MM.1S (cell line): ENCODE measurements around the gene NLGN2.
"Not testable (repeated sequence)": the region's sequence is repeated elsewhere in the genome, so short reads cannot be mapped to it uniquely, and the experiment has no call there.

Experiments
- DNase-seq: peaks from one replicate; pipeline ENCODE4 v3.0.0-alpha.2; 2015
- H2AFZ ChIP-seq: fragments of 300-600 bp; sonication (generic); 2 replicates; pipeline ENCODE4 v1.6.0; 2016; ENCODE audit warnings: antibody characterized with exemption, low read length
- H3F3A ChIP-seq: fragments of 300-600 bp; sonication (generic); 2 replicates; pipeline ENCODE4 v1.6.1; 2016; ENCODE audit warnings: mild to moderate bottlenecking, antibody characterized with exemption, low read length, moderate library complexity, mixed read lengths; ENCODE audit not compliant: insufficient read depth
- H3K27ac ChIP-seq: fragments of 300-600 bp; sonication (generic); 2 replicates; pipeline ENCODE4 v1.5.1; 2016; ENCODE audit warnings: mild to moderate bottlenecking, low read length
- H3K27me3 ChIP-seq: fragments of 300-600 bp; sonication (generic); replicated peaks from 2 replicates; pipeline ENCODE4 v1.6.0; 2016; ENCODE audit warnings: low read length; ENCODE audit not compliant: insufficient read depth
- H3K36me3 ChIP-seq: fragments of 300-600 bp; sonication (generic); replicated peaks from 2 replicates; pipeline ENCODE4 v1.6.1; 2016; ENCODE audit warnings: mild to moderate bottlenecking, low read length, mixed read lengths; ENCODE audit not compliant: insufficient read depth
- H3K4me1 ChIP-seq: fragments of 300-600 bp; sonication (generic); 2 replicates; pipeline ENCODE4 v1.6.1; 2016; ENCODE audit warnings: low read length, mixed read lengths
- H3K4me2 ChIP-seq: fragments of 300-600 bp; sonication (generic); 2 replicates; pipeline ENCODE4 v1.6.0; 2016; ENCODE audit warnings: low read depth, low read length
- H3K4me3 ChIP-seq: fragments of 300-600 bp; sonication (generic); 2 replicates; pipeline ENCODE4 v1.5.1; 2016; ENCODE audit warnings: low read length, mixed read lengths
- H3K79me2 ChIP-seq: fragments of 300-600 bp; sonication (generic); 2 replicates; pipeline ENCODE4 v1.6.1; 2016; ENCODE audit warnings: mixed run types, low read length, mixed read lengths
- H3K9ac ChIP-seq: fragments of 300-600 bp; sonication (generic); 2 replicates; pipeline ENCODE4 v1.6.1; 2016; ENCODE audit warnings: low read length, mixed read lengths
- H3K9me2 ChIP-seq: fragments of 300-600 bp; sonication (generic); replicated peaks from 2 replicates; pipeline ENCODE4 v1.6.1; 2016; ENCODE audit warnings: mild to moderate bottlenecking, low read length, mixed read lengths; ENCODE audit not compliant: insufficient read depth
- H3K9me3 ChIP-seq: fragments of 300-600 bp; sonication (generic); replicated peaks from 2 replicates; pipeline ENCODE4 v1.6.1; 2016; ENCODE audit warnings: mild to moderate bottlenecking, low read length, mixed read lengths; ENCODE audit not compliant: insufficient read depth
- H4K20me1 ChIP-seq: fragments of 300-600 bp; sonication (generic); 2 replicates; pipeline ENCODE4 v1.6.1; 2016; ENCODE audit warnings: mild to moderate bottlenecking, low read length, moderate library complexity, mixed read lengths; ENCODE audit not compliant: insufficient read depth
- CTCF ChIP-seq: fragments of 300-600 bp; sonication (generic); IDR thresholded peaks from 2 replicates; pipeline ENCODE4 v1.5.1; 2016; ENCODE audit warnings: antibody characterized with exemption, low read length, mixed read lengths
- EZH2 ChIP-seq: fragments of 300-600 bp; sonication (generic); optimal IDR thresholded peaks from 2 replicates; pipeline ENCODE3; 2017; ENCODE audit warnings: low read depth, mild to moderate bottlenecking, antibody characterized with exemption, low read length, mixed read lengths
- EZH2phosphoT487 ChIP-seq: fragments of 300-600 bp; sonication (generic); IDR thresholded peaks from 2 replicates; pipeline ENCODE4 v1.6.1; 2018; ENCODE audit warnings: antibody characterized with exemption, low read length

Gene NLGN2

GRCh38 chr17:7407485-7408251, at the start of gene NLGN2:
Gene NLGN2, plus strand, starts transcription at chr17:7407845. Its CDS starts 411 bp downstream, at chr17:7408256.
- H3K9me2 ChIP-seq, result no peaks in the 10 kb centered on the region
- H3F3A ChIP-seq, result no peaks in the 10 kb centered on the region
- peaks cover 4% of the 10 kb centered on the region; the same call in 1 of the 2 replicates for H3K4me1 ChIP-seq
- no peak within 1 kb of the TSS for H3K4me2 ChIP-seq
- no peak within 1 kb of the TSS for H3K27ac ChIP-seq
- no peaks in the 10 kb centered on the region for H3K36me3 ChIP-seq
- no peaks in the 10 kb centered on the region; the same call in 1 of the 2 replicates for H3K79me2 ChIP-seq
- H3K9me3 ChIP-seq, result no peaks in the 10 kb centered on the region
- no peak within 1 kb of the TSS for H3K9ac ChIP-seq
- no peak within 1 kb of the TSS for H2AFZ ChIP-seq
- TF ChIP-seq EZH2 (no peak), EZH2phosphoT487 (no peak), CTCF (no peak)
- H4K20me1 ChIP-seq, result no peaks in the 10 kb centered on the region
- no peak for DNase-seq
- H3K4me3 ChIP-seq, result no peak within 1 kb of the TSS
- H3K27me3 ChIP-seq, result peaks cover 64% of the 10 kb centered on the region

DNA sequence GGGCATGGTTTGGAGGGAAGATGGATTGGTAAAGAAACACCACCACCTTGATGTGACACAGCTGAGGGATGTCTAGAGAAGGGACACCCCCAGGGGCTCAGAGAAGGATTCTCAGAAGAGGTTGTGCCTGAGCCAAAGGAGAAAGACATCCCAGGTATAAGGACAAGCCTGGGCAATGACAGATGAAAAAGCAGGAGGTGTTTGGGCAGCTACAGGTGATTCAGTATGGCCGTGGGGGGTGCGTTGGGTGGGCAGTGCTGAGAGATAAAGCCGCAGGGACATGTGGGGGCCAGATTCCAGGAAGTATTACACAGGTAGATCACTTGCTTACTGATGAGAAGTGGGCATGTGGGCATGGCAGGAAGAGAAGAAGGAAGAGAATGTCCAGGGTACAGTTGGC, 45.7 kb upstream of the NLGN2 start:
- Histone ChIP-seq H3K79me2 (no peaks in the 10 kb centered on the region), H4K20me1 (no peaks in the 10 kb centered on the region), H3K27me3 (peaks cover 16% of the 10 kb centered on the region; the same call in 1 of the 2 replicates), H2AFZ (no peak overlapping the region), H3K4me2 (no peak overlapping the region), H3K9me2 (no peaks in the 10 kb centered on the region), H3K9ac (no peak overlapping the region), H3F3A (no peaks in the 10 kb centered on the region), H3K36me3 (no peaks in the 10 kb centered on the region), H3K4me1 (no peaks in the 10 kb centered on the region), H3K9me3 (no peaks in the 10 kb centered on the region), H3K27ac (no peak overlapping the region), H3K4me3 (no peak overlapping the region)
- TF ChIP-seq EZH2 (no peak), CTCF (no peak), EZH2phosphoT487 (no peak)
- no peak for DNase-seq

- no peaks in the 10 kb centered on the region for H3K79me2 ChIP-seq
- H3K4me1 ChIP-seq, result no peaks in the 10 kb centered on the region
- no peaks in the 10 kb centered on the region for H3K9me3 ChIP-seq
- H3F3A ChIP-seq, result no peaks in the 10 kb centered on the region
- no peaks in the 10 kb centered on the region for H3K9me2 ChIP-seq
- H2AFZ ChIP-seq, result no peak overlapping the region
- DNase-seq, result no peak
- no peak overlapping the region for H3K27ac ChIP-seq
- H3K27me3 ChIP-seq, result peaks cover 22% of the 10 kb centered on the region
- H3K4me3 ChIP-seq, result no peak overlapping the region
- no peak overlapping the region for H3K9ac ChIP-seq
- H3K4me2 ChIP-seq, result no peak overlapping the region
- no peaks in the 10 kb centered on the region for H3K36me3 ChIP-seq
- TF ChIP-seq EZH2phosphoT487 (no peak), EZH2 (no peak), CTCF (no peak)
- H4K20me1 ChIP-seq, result no peaks in the 10 kb centered on the region
These were observed 44.3 kb upstream of the NLGN2 start for GRCh38 chr17:7363311-7363710.

DNA sequence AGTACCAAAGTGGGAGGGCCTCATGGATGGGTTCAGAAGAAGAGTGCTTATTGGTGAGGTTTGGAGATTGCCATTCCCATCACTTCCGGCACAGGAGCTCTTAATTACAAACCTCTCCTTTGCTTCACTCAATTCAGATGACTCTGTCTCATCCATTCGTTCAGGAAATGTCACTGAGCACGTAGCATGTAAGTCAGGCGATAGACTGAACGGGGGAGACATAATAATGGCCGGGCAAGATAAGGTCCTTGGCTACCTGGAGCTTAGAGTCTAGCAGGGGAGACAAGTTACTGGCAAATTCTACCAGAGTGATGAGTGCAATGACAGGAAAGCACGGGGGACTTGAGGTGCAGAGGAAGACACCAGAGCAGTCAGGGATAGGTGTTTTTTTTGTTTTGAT, 41.7 kb upstream of the NLGN2 start:
- not testable (repeated sequence) for H3K9me3 ChIP-seq, H3K4me1 ChIP-seq, H3K4me2 ChIP-seq, H3K9ac ChIP-seq, H3F3A ChIP-seq, H3K36me3 ChIP-seq, H4K20me1 ChIP-seq, H3K9me2 ChIP-seq, H2AFZ ChIP-seq, H3K27ac ChIP-seq, DNase-seq, H3K4me3 ChIP-seq, H3K79me2 ChIP-seq
- peaks cover 46% of the 10 kb centered on the region for H3K27me3 ChIP-seq
